Effector memory CD8-positive, alpha-beta T cell (primary cell): ENCODE data around the gene MKKS.

ENCODE experiments used
- ATAC-seq: fragments of 150-1000 bp; cut with Tn5 transposase; replicated peaks from 2 replicates; pipeline ENCODE4 v1.10.0; 2021; ENCODE audit warnings: mild to moderate bottlenecking, moderate library complexity
- DNase-seq, 3 experiments: peaks; one replicate each; pipeline ENCODE4 v3.0.0; 2021
- H3K27ac Mint-ChIP-seq, 2 donors: one replicate each; pipeline ENCODE4 v1.8.0; 2022; ENCODE audit warnings: mild to moderate bottlenecking in 2 of 2, mixed read lengths in 2 of 2, moderate library complexity in 2 of 2
- H3K27me3 Mint-ChIP-seq, 2 donors: one replicate each; pipeline ENCODE4 v1.8.0; 2022; ENCODE audit warnings: mixed read lengths in 2 of 2
- H3K36me3 Mint-ChIP-seq: one replicate; pipeline ENCODE4 v1.8.0; 2022; ENCODE audit warnings: mild to moderate bottlenecking, moderate library complexity, mixed read lengths; ENCODE audit not compliant: insufficient read depth
- H3K4me1 Mint-ChIP-seq, 2 donors: one replicate each; pipeline ENCODE4 v1.8.0; 2022; ENCODE audit warnings: low read depth in 2 of 2, mixed read lengths in 2 of 2
- H3K4me3 Mint-ChIP-seq, 2 donors: one replicate each; pipeline ENCODE4 v1.8.0; 2022; ENCODE audit warnings: mild to moderate bottlenecking in 2 of 2, mixed read lengths in 2 of 2, moderate library complexity in 2 of 2
- H3K9me3 Mint-ChIP-seq, 2 donors: one replicate each; pipeline ENCODE4 v1.8.0; 2022; ENCODE audit warnings: mixed read lengths in 2 of 2

MKKS gene

GRCh38 chr20:10390709-10391108 is 43.3 kb downstream of the MKKS start:
- DNase-seq (no peak), ATAC-seq (no peak)
- H3K9me3 Mint-ChIP-seq: no peaks in the 10 kb centered on the region
- peaks cover 15 to 18% of the 10 kb centered on the region in 2 donors for H3K27me3 Mint-ChIP-seq
- H3K4me3 Mint-ChIP-seq: no peak overlapping the region
- no peak overlapping the region for H3K27ac Mint-ChIP-seq
- no peaks in the 10 kb centered on the region for H3K4me1 Mint-ChIP-seq
- no peaks in the 10 kb centered on the region for H3K36me3 Mint-ChIP-seq

GRCh38 chr20:10388597-10388996 is 45.4 kb downstream of the MKKS start:
- no peaks in the 10 kb centered on the region for H3K9me3 Mint-ChIP-seq
- H3K27ac Mint-ChIP-seq: no peak overlapping the region
- H3K36me3 Mint-ChIP-seq: no peaks in the 10 kb centered on the region
- H3K4me3 Mint-ChIP-seq: no peak overlapping the region
- H3K4me1 Mint-ChIP-seq: no peaks in the 10 kb centered on the region
- no peak for ATAC-seq
- H3K27me3 Mint-ChIP-seq: peaks cover 15 to 18% of the 10 kb centered on the region in 2 donors
- no peak for DNase-seq

- no peak for ATAC-seq
- Mint-ChIP-seq H3K4me3 (no peak overlapping the region), H3K27me3 (peaks cover 23 to 27% of the 10 kb centered on the region in 2 donors), H3K36me3 (no peaks in the 10 kb centered on the region), H3K27ac (no peak overlapping the region), H3K4me1 (no peaks in the 10 kb centered on the region), H3K9me3 (no peaks in the 10 kb centered on the region)
- DNase-seq: no peak
These were observed 46.3 kb downstream of the MKKS start for GRCh38 chr20:10387686-10388085.

GRCh38 chr20:10385850-10386544 is 48.0 kb downstream of the MKKS start:
- Mint-ChIP-seq H3K9me3 (no peaks in the 10 kb centered on the region), H3K4me1 (no peaks in the 10 kb centered on the region), H3K36me3 (no peaks in the 10 kb centered on the region), H3K4me3 (no peak overlapping the region), H3K27ac (no peak overlapping the region), H3K27me3 (peaks cover 23 to 27% of the 10 kb centered on the region in 2 donors)
- ATAC-seq (no peak), DNase-seq (no peak)

- Mint-ChIP-seq H3K4me3 (no peak overlapping the region), H3K36me3 (no peaks in the 10 kb centered on the region), H3K27me3 (peaks cover 16 to 42% of the 10 kb centered on the region in 2 donors), H3K27ac (no peak overlapping the region), H3K4me1 (no peaks in the 10 kb centered on the region), H3K9me3 (no peaks in the 10 kb centered on the region)
- DNase-seq (no peak), ATAC-seq (no peak)
These were observed 52.5 kb downstream of the MKKS start for GRCh38 chr20:10381477-10381876.

GRCh38 chr20:10379761-10380160 is 54.3 kb downstream of the MKKS start:
- peaks cover 15 to 42% of the 10 kb centered on the region in 2 donors for H3K27me3 Mint-ChIP-seq
- H3K9me3 Mint-ChIP-seq: no peaks in the 10 kb centered on the region
- H3K4me3 Mint-ChIP-seq: no peak overlapping the region
- H3K4me1 Mint-ChIP-seq: no peaks in the 10 kb centered on the region
- H3K36me3 Mint-ChIP-seq: no peaks in the 10 kb centered on the region
- no peak overlapping the region for H3K27ac Mint-ChIP-seq
- no peak for DNase-seq
- ATAC-seq: no peak

GRCh38 chr20:10376270-10377075 is 57.5 kb downstream of the MKKS start:
- DNase-seq (no peak), ATAC-seq (no peak)
- H3K4me1 Mint-ChIP-seq: no peaks in the 10 kb centered on the region
- H3K27me3 Mint-ChIP-seq: peaks cover 14 to 33% of the 10 kb centered on the region in 2 donors
- no peak overlapping the region for H3K4me3 Mint-ChIP-seq
- H3K27ac Mint-ChIP-seq: no peak overlapping the region
- H3K9me3 Mint-ChIP-seq: no peaks in the 10 kb centered on the region
- no peaks in the 10 kb centered on the region for H3K36me3 Mint-ChIP-seq

GRCh38 chr20:10375191-10375590 is 58.8 kb downstream of the MKKS start:
- no peak for DNase-seq
- Mint-ChIP-seq H3K4me1 (no peaks in the 10 kb centered on the region), H3K27me3 (peaks cover 19 to 41% of the 10 kb centered on the region in 2 donors), H3K27ac (no peak overlapping the region), H3K4me3 (no peak overlapping the region), H3K36me3 (no peaks in the 10 kb centered on the region), H3K9me3 (no peaks in the 10 kb centered on the region)
- no peak for ATAC-seq

- no peak overlapping the region for H3K4me3 Mint-ChIP-seq
- no peaks in the 10 kb centered on the region for H3K36me3 Mint-ChIP-seq
These were observed 60.0 kb downstream of the MKKS start for GRCh38 chr20:10374036-10374435.

GRCh38 chr20:10371467-10371866 is 62.6 kb downstream of the MKKS start:
- no peak for DNase-seq
- H3K4me1 Mint-ChIP-seq: no peaks in the 10 kb centered on the region
- H3K27me3 Mint-ChIP-seq: peaks cover 28 to 43% of the 10 kb centered on the region in 2 donors
- no peaks in the 10 kb centered on the region for H3K9me3 Mint-ChIP-seq
- H3K36me3 Mint-ChIP-seq: no peaks in the 10 kb centered on the region
- H3K27ac Mint-ChIP-seq: no peak overlapping the region
- H3K4me3 Mint-ChIP-seq: no peak overlapping the region
- ATAC-seq: no peak

More at GRCh38 chr20:10374036-10374435, 60.0 kb downstream of the MKKS start:
- Mint-ChIP-seq H3K27me3 (peaks cover 25 to 45% of the 10 kb centered on the region in 2 donors), H3K4me1 (no peaks in the 10 kb centered on the region), H3K9me3 (no peaks in the 10 kb centered on the region), H3K27ac (no peak overlapping the region)
- no peak for DNase-seq
- ATAC-seq: no peak

- H3K4me1 Mint-ChIP-seq: no peaks in the 10 kb centered on the region
- peaks cover 24 to 45% of the 10 kb centered on the region in 2 donors for H3K27me3 Mint-ChIP-seq
- H3K36me3 Mint-ChIP-seq: no peaks in the 10 kb centered on the region
These were observed 63.7 kb downstream of the MKKS start for GRCh38 chr20:10370091-10370887.

GRCh38 chr20:10369723-10370090 is 64.3 kb downstream of the MKKS start:
- Mint-ChIP-seq H3K36me3 (no peaks in the 10 kb centered on the region), H3K9me3 (no peaks in the 10 kb centered on the region), H3K4me1 (no peaks in the 10 kb centered on the region), H3K27ac (no peak overlapping the region), H3K27me3 (peaks cover 24 to 45% of the 10 kb centered on the region in 2 donors), H3K4me3 (no peak overlapping the region)
- DNase-seq (no peak), ATAC-seq (no peak)

More at GRCh38 chr20:10370091-10370887, 63.7 kb downstream of the MKKS start:
- no peaks in the 10 kb centered on the region for H3K9me3 Mint-ChIP-seq
- H3K27ac Mint-ChIP-seq: no peak overlapping the region
- no peak overlapping the region for H3K4me3 Mint-ChIP-seq
- ATAC-seq: no peak
- DNase-seq: no peak

- Mint-ChIP-seq H3K4me3 (no peak overlapping the region), H3K27me3 (peaks cover 29 to 54% of the 10 kb centered on the region in 2 donors), H3K4me1 (no peaks in the 10 kb centered on the region), H3K27ac (no peak overlapping the region), H3K9me3 (no peaks in the 10 kb centered on the region), H3K36me3 (no peaks in the 10 kb centered on the region)
- DNase-seq (no peak), ATAC-seq (no peak)
These were observed 65.3 kb downstream of the MKKS start for GRCh38 chr20:10368702-10369041.
